ENCODE measurements around the gene ST3GAL2. TPM values are rescaled to one million over a fixed set of nuclear protein-coding genes. Genes with fewer than 3 reads are reported as not detected.

The ST3GAL2 gene
- total RNA-seq, 1 experiment from 2014 or later = 45.9 TPM

DNA sequence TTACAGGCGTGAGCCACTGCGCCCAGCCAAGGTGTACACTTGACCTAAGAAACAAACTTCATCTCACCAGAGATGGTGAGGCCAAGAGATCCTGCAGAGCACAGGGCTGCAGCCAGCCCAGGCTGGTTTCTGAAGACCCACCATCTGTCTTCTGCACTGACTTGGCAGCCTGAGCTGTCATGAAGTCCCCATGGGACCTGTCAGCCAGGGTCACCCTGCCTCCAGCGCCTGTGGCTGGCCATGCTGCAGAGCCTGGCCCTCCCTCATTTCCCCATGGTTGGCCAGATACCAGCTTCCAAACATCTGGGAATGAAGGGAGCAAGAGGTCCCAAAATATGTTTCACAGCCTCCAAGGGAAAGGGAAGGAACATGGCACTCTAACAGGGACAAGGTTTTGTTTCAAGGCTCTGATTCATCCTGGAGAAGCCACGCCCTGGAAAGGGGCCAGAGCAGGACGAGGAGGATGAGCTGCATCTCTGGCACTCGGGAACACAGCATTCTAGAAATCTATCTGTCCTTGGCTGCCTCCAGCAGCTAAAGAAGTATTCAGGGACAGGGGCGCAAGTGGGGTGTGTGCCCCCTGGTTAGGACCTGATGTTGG lies 46.9 kb downstream of the ST3GAL2 start:
- Mint-ChIP-seq H3K4me1 (peaks cover 0 to 2% of the 10 kb centered on the region in 2 experiments; a peak in 1 of 4 replicates), H3K27ac (no peak overlapping the region), H3K9me3 (no peaks in the 10 kb centered on the region), H3K36me3 (ENCODE audit: insufficient read depth in 1 of 3, low read depth in 3 of 3) (peaks cover 15 to 47% (median 36%) of the 10 kb centered on the region in 3 experiments; a peak in 6 of 7 replicates), H3K4me3 (no peak overlapping the region), H3K27me3 (ENCODE audit: low read depth) (no peaks in the 10 kb centered on the region)
- H2BK20ac ChIP-seq (ENCODE audit: low read depth, low read length, poor library complexity, severe bottlenecking) = no peak overlapping the region
- H3K4me2 ChIP-seq (ENCODE audit: insufficient read depth, insufficient read length, low read length) = no peak overlapping the region
- no CpG with 5 or more reads among the region's 7 CpGs for WGBS (ENCODE audit: extremely low coverage, insufficient read length, low lambda C conversion rate)
- H2AK5ac ChIP-seq (ENCODE audit: insufficient read length, low read length) = no peak overlapping the region
- H3K9me3 ChIP-seq (ENCODE audit: control insufficient read depth, low read depth, low read length) = no peaks in the 10 kb centered on the region
- no peaks in the 10 kb centered on the region for H3K4me1 ChIP-seq (ENCODE audit: insufficient read depth, low read length)
- H3K27me3 ChIP-seq (ENCODE audit: insufficient read depth, low read length) = no peaks in the 10 kb centered on the region
- H4K20me1 ChIP-seq (ENCODE audit: control insufficient read depth, insufficient read depth, insufficient read length) = no peaks in the 10 kb centered on the region
- no peak overlapping the region for H4K91ac ChIP-seq (ENCODE audit: insufficient read length, low read depth, low read length)
- H3K79me2 ChIP-seq (ENCODE audit: insufficient read depth, low read length) = no peaks in the 10 kb centered on the region
- DNase-seq = no peak
- H2BK5ac ChIP-seq (ENCODE audit: insufficient read length, low read length) = no peak overlapping the region
- H3K9ac ChIP-seq (ENCODE audit: extremely low read depth, insufficient read length, low read length) = no peak overlapping the region
- H3K27ac ChIP-seq (ENCODE audit: insufficient read length, low read depth, low read length) = no peak overlapping the region
- no peak overlapping the region for H2BK15ac ChIP-seq (ENCODE audit: low read depth, low read length)
- H2BK12ac ChIP-seq (ENCODE audit: insufficient read length, low read depth, low read length) = no peak overlapping the region
- no peak overlapping the region for H3K14ac ChIP-seq (ENCODE audit: insufficient read depth, low read length)
- no peak overlapping the region for H2AFZ ChIP-seq (ENCODE audit: low read length)
- H3K23ac ChIP-seq (ENCODE audit: insufficient read length, low read depth, low read length) = no peak overlapping the region
- no peak overlapping the region for H4K8ac ChIP-seq (replicated peaks; ENCODE audit: insufficient read length, low read depth, low read length)
- no peaks in the 10 kb centered on the region for H3K23me2 ChIP-seq (ENCODE audit: insufficient read length, low read depth, low read length, poor library complexity, severe bottlenecking)
- H4K5ac ChIP-seq (ENCODE audit: insufficient read length, low read depth, low read length) = no peak overlapping the region
- no peak overlapping the region for H3K56ac ChIP-seq (ENCODE audit: insufficient read length, low read depth, low read length)
- no peak overlapping the region for H3K4ac ChIP-seq (ENCODE audit: low read depth, low read length)
- TF ChIP-seq CTCF (conservative IDR thresholded peaks at IDR 0.05) = no peak
- no peak overlapping the region for H3T11ph ChIP-seq (ENCODE audit: low read length)
- no peak overlapping the region for H3K18ac ChIP-seq (ENCODE audit: insufficient read length, low read depth, low read length)
- no peak overlapping the region for H2BK120ac ChIP-seq (ENCODE audit: low read depth, low read length, poor library complexity, severe bottlenecking)
- no peaks in the 10 kb centered on the region for H3K79me1 ChIP-seq (ENCODE audit: insufficient read depth, low read depth, low read length, poor library complexity, severe bottlenecking)
